Measurements from ENCODE around the gene PLD1.

The PLD1 gene

GRCh38 chr3:171796625-171797264 is 13.5 kb downstream of the PLD1 start:
- DNase-seq (ENCODE audit: low spot score) = no peak

GRCh38 chr3:171792531-171792930 is 17.8 kb downstream of the PLD1 start:
- DNase-seq (ENCODE audit: low spot score) = no peak

GRCh38 chr3:171791692-171792076 is 18.6 kb downstream of the PLD1 start:
- no peak for DNase-seq (ENCODE audit: low spot score)

- DNase-seq (ENCODE audit: low spot score) = no peak
Measured at GRCh38 chr3:171790898-171791691, 19.2 kb downstream of the PLD1 start.

- no peak for DNase-seq (ENCODE audit: low spot score)
Measured at GRCh38 chr3:171790574-171790897, 19.7 kb downstream of the PLD1 start.

- DNase-seq (ENCODE audit: low spot score) = no peak
Measured at GRCh38 chr3:171789759-171790505, 20.4 kb downstream of the PLD1 start.

- DNase-seq (ENCODE audit: low spot score) = no peak
Measured at GRCh38 chr3:171788546-171789351, 21.5 kb downstream of the PLD1 start.

GRCh38 chr3:171786997-171787396 is 23.3 kb downstream of the PLD1 start:
- no peak for DNase-seq (ENCODE audit: low spot score)

GRCh38 chr3:171784937-171785336 is 25.3 kb downstream of the PLD1 start:
- no peak for DNase-seq (ENCODE audit: low spot score)

GRCh38 chr3:171784387-171784786 is 25.9 kb downstream of the PLD1 start:
- no peak for DNase-seq (ENCODE audit: low spot score)

GRCh38 chr3:171783626-171784025 is 26.7 kb downstream of the PLD1 start:
- DNase-seq (ENCODE audit: low spot score) = no peak

- no peak for DNase-seq (ENCODE audit: low spot score)
Measured at GRCh38 chr3:171783086-171783485, 27.2 kb downstream of the PLD1 start.

GRCh38 chr3:171782617-171783016 is 27.7 kb downstream of the PLD1 start:
- DNase-seq (ENCODE audit: low spot score) = no peak

- no peak for DNase-seq (ENCODE audit: low spot score)
Measured at GRCh38 chr3:171781711-171782127, 28.6 kb downstream of the PLD1 start.

GRCh38 chr3:171778493-171778892 is 31.8 kb downstream of the PLD1 start:
- DNase-seq (ENCODE audit: low spot score) = no peak

- DNase-seq (ENCODE audit: low spot score) = no peak
Measured at GRCh38 chr3:171777596-171777995, 32.7 kb downstream of the PLD1 start.

GRCh38 chr3:171776839-171777583 is 33.3 kb downstream of the PLD1 start:
- no peak for DNase-seq (ENCODE audit: low spot score)

GRCh38 chr3:171776411-171776810 is 33.9 kb downstream of the PLD1 start:
- DNase-seq (ENCODE audit: low spot score) = no peak

- no peak for DNase-seq (ENCODE audit: low spot score)
Measured at GRCh38 chr3:171775943-171776342, 34.3 kb downstream of the PLD1 start.

- no peak for DNase-seq (ENCODE audit: low spot score)
Measured at GRCh38 chr3:171774521-171774920, 35.8 kb downstream of the PLD1 start.

- peak; percentile 58 for DNase-seq (ENCODE audit: low spot score)
Measured at GRCh38 chr3:171772427-171773056, 37.7 kb downstream of the PLD1 start.
